GM18508 (cell line): ENCODE results near the gene ARHGAP32.
"Not testable (repeated sequence)": the region's sequence is repeated elsewhere in the genome, so short reads cannot be mapped to it uniquely, and the experiment has no call there.

Experiments
- ATAC-seq: cut with Tn5 transposase; IDR thresholded peaks from one replicate; pipeline ENCODE4 v1.9.1; 2021; ENCODE audit warnings: moderate number of reproducible peaks; ENCODE audit not compliant: insufficient read depth, unreplicated experiment

Gene ARHGAP32

DNA sequence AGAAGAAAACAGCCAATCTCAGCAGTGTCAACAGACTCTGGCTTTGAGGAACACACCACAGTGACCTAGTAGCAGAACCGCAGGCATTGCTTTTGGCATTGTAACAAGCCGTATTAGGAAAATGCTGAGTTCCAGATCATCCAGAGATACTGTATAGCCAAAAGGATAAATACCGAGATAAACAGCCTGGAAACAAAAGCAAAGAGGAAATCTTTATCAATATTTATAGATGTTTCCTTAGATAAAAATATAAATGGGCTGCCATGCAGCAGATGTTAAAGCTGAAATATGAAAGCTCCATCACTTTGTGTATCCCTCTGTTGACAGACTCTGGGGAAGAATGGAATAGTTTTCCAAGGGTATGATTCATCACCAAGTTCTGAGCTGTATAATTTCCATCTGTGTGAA lies 150.5 kb downstream of the ARHGAP32 start:
- no peak for ATAC-seq

- no peak for ATAC-seq
Measured at GRCh38 chr11:129040934-129041333, 151.2 kb downstream of the ARHGAP32 start.

GRCh38 chr11:129035244-129035643 lies 156.9 kb downstream of the ARHGAP32 start:
- no peak for ATAC-seq

GRCh38 chr11:129034001-129034400 lies 158.1 kb downstream of the ARHGAP32 start:
- ATAC-seq = no peak

- ATAC-seq = no peak
Measured at GRCh38 chr11:129023968-129024676, 168.0 kb downstream of the ARHGAP32 start.

- ATAC-seq = no peak
Measured at GRCh38 chr11:129021295-129021694, 170.8 kb downstream of the ARHGAP32 start.

- no peak for ATAC-seq
Measured at GRCh38 chr11:129018991-129019390, 173.1 kb downstream of the ARHGAP32 start.

DNA sequence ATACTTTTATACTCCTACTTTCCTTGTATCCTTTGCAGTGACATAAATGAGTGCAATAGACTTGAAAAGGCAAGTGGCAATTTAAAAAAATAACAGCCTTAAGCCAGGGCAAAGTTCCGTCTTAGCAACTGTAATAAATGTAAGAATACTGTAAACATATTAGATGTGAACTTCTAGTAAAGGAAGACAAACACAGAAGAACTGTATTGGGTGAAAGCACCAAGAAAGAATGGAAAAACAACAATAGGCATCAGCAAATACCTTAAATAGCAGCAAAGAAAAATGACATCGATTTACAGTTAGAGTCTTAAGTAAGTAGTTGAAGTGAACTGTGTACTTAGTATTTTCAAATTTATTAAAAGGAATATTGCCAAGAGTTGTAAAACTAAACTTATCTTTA lies 174.0 kb downstream of the ARHGAP32 start:
- ATAC-seq = no peak

DNA sequence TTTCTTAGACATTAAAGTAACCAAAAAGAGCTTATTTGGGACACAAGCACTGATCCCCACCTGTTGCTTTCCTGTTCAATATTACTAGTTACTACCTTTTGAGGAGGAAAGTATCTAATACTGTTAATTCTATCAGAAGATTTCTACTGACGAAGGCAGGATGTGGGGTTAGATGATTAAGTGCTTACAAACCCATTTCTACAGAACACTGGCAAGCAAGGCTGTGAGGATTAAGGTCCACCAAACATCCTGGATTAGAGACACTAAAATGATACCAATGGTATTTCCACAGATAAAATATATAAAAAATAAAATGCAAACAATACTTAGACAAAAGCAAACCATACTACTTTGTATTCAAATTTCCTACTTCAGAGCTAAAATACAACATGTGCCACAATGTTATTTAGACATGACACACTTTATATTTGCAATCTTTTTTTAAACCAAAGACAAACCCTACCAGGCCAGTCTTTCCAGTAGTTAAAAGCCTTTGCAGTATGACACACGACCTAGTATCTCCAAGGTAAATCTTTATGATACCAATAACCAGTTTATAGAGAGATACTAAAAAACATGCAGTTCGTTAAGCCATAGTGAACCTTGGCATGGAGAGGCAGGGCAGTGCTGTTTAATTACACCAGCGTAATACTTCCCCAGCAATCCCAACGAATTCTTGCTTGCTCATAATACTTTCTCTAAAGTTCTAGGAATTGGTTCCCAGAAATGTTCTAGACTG lies 178.2 kb downstream of the ARHGAP32 start:
- ATAC-seq = no peak

GRCh38 chr11:129012880-129013279 lies 179.2 kb downstream of the ARHGAP32 start:
- ATAC-seq = no peak

GRCh38 chr11:129006161-129006560 lies 186.0 kb downstream of the ARHGAP32 start:
- ATAC-seq = no peak

DNA sequence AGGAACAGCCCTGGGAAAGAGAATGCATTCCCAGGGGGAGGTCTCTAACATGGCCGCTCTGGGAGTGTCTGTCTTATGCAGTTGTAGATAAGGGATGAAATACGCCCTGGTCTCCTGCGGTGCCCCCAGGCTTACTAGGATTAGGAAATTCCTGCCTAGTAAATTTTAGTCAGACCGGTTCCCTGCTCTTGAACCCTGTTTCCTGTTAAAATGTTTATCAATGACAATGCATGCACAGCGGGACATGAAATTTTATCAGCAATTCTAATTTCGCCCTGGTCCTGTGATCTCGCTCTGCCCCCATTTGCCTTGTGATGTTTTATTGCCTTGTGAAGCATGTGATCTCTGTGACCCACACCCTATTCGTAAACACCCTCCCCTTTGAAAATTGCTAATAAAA lies 193.0 kb downstream of the ARHGAP32 start:
- not testable (repeated sequence) for ATAC-seq

DNA sequence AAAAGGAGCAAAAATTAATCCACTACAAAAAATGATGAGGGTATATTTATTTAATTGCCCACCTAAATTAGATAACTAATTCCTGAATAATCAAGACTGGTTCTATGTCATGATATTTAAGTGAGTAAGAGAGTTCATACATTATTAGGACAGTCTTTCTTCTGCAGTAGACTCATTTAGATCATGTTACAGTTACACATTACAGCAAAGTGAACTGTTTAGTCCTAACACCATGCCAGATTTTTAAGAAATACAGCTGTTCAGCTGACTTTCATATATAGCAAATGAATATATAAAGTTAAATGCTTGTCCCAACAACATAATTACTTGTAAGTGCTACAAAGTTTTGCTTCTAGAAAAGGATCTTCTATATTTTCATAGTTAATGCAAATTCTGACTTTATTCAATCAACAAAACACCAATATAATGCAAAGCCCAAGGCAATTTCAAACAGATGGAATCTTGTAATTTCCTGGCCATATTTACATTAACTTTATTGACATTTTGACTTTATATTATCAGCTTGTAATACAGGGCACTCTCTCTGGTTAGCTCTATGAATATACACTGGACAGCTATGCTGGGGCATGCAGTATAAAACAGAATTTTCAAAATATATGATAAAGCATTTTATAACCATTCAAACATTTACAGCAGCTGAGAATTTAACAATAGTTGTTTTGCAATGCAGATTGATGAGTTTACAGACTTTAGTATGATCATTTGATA lies 203.7 kb downstream of the ARHGAP32 start:
- ATAC-seq = no peak

DNA sequence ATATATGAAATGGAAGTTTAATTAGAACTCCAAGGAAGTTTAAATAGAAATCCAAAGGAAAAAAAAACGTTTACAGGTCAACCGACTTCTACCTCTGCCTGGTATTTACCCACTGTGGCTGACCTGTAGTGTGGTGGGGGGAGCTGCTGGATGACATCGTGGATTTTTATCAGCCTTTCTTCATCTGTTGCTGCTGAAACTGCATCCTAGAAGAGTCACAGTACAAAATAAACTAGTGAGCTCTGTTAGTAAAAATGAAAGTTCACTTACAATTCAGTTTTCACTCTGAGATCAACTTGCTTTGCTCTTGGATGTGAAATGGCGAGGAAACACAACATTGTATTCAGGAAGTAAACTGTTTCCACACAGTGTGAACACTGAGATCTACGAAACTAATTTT lies 206.2 kb downstream of the ARHGAP32 start:
- ATAC-seq = no peak

DNA sequence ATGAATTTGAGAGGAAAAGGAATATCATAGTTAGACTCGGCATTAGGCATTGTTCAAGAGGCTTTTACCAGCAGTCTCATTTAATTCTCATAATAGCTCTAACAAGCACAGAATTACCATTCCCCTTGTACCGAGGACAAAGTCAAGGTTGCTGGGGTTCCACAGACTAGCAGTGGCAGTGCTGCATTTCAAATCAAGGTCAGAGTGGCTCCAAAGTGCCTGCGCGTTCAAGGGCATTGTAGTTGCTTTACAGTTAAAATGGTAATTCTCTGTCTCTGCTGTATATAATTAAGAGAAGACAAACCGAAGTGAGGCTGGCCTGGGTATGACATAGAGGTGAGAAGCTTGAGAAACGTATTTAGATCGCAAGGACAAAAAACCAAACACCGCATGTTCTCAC lies 209.1 kb downstream of the ARHGAP32 start:
- ATAC-seq = no peak

DNA sequence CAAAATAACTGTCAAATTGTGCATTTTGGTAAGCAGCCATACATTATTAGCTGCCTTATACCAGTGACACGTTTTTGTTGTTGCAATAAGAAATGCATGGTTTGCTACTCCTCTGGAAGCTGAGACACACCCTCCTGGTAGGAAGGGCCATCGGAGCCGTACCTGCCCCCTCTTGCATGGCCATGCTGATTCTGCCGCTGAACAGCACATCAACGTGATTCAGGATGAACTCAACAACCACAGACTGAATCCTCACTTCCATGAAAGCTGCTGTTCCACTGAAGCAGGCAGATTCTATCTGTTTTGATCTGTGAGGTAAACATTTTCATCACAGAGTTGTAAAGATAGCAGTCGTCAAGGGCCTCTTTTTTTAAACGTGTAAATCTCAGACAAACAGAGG lies 210.9 kb downstream of the ARHGAP32 start:
- ATAC-seq = no peak

GRCh38 chr11:128970598-128971190 lies 221.4 kb downstream of the ARHGAP32 start:
- no peak for ATAC-seq

DNA sequence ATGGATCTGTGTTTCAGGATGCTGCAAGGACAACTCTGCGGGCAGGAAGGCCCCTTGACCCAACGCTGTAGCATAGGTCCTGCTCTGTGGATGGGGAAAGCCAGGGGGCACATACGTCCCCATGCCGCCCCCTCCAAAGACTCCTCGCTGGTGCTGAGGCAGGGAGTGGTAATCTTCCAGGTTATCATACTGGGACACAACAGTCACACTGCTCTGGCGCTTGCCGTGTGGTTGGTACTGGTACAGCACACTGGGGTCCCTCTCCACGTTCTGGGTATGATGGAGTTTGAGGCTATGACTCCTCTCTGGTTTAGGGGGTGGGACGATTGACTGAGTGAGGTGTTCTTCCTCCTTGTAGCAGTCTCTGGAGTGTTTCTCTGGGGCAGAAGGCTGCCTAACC lies 223.2 kb downstream of the ARHGAP32 start:
- no peak for ATAC-seq

GRCh38 chr11:128967578-128967977 lies 224.5 kb downstream of the ARHGAP32 start:
- ATAC-seq = no peak

- peak; percentile 99 for ATAC-seq
Measured at GRCh38 chr11:128965485-128965884, 226.6 kb downstream of the ARHGAP32 start.

DNA sequence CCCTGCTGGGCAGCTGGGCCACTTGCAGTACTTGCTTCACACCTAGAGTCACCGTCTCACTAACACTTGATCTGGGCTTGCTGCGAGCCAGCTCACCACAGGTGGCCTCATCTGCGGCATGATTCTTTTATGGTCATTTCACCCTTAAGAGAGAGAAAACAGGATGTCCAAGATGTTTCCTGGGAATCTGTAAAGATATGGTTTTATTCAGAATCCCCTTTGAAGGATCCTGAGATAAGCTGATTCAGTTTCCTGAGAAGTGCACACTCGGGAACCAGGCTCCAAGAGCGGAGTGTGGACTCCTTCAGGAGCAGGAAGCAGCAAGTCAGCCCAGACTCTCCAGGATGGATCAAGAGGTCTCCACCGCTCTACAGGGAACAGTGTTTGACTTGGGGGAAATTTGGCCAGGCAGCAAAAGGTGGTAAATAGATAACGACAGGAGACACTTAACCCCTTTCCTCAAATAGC lies 227.6 kb downstream of the ARHGAP32 start:
- no peak for ATAC-seq
